GM19025 (cell line): Measurements from ENCODE around the gene C2orf72.
"Not testable (repeated sequence)": the region's sequence is repeated elsewhere in the genome, so short reads cannot be mapped to it uniquely, and the experiment has no call there.

Source experiments
- ATAC-seq: cut with Tn5 transposase; IDR thresholded peaks from one replicate; pipeline ENCODE4 v1.9.1; 2021; ENCODE audit warnings: mild to moderate bottlenecking, low read depth, moderate library complexity; ENCODE audit not compliant: unreplicated experiment

The C2orf72 gene

DNA sequence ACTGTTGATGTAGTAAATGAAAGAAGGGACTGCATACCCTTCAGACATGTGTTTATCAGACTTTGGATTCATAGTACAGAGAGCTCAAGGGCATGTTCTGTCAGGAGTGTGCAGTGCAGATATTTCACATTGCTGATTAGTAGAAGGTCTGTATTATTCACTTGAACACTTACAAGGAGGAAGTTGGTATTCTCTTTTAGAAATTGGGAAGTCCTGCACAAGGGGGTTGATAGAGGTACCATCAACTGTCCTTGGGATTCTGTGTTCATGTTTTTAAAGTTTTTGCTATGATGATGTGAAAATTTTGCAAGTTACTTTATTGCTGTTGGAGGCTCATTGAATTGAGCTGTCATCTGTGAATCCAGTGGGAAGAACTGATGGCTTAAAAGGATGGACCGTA lies 26.0 kb downstream of the C2orf72 start:
- ATAC-seq = no peak

DNA sequence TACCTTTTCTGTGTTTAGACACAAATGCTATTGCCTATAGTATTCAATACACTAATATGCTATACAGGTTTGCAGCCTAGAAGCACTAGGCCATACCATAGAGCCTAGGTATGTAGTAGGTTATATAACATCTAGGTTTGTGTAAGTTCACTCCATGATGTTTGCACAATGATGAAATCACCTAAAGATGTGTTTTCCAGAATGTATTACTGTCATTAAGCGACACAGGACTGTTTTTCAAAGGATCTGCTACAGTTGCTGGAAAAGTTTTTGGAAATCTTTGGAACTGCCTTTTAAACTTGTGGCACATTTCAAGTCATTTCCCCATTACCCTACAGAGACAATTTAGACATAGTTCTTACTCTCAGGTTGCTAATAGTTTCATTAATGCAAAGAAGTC lies 28.6 kb downstream of the C2orf72 start:
- no peak for ATAC-seq

DNA sequence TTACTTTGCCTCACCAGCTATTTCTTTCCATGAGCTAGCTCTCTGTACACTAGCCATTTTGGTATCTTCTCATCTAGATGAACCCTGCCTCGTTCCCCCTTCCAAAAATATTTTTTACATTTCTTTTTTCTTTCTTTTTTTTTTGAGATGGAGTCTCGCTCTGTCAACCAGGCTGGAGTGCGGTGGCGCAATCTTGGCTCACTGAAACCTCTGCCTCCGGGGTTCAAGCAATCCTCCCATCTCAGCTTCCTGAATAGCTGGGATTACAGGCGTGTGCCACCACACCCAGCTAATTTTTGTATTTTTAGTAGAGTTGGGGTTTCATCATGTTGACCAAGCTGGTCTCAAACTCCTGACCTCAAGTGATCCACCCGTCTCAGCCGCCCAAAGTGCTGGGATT lies 30.2 kb downstream of the C2orf72 start:
- ATAC-seq = not testable (repeated sequence)

DNA sequence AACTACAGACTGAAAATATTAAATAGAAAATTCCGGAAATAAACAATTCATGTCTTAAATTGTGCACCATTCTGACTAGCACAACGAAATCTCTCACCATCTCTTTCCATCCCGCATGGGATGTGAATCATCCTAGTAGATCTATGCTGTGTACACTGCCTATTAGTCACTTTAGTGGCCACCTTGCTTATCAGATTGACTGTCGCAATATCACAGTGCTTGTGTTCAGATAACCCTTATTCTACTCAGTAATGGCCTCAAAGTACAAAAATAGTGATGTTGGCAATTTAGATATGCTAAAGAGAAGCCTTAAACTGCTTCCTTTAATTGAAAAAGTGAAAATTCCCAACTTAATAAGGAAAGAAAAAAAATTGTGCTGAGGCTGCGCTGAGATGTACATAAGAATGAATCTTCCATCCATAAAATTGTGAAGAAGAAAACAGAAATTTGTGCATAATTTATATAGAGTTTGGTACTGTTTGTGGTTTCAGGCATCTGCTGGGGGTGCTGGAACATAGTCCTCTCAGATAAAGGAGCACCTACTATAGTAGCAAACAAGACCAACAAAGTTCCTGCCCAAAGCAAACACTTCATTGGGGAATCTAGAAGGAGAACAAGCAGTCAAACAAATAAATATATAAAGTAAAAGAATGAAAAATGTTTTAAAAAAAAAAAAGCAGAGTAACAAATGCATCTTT lies 31.4 kb downstream of the C2orf72 start:
- no peak for ATAC-seq

DNA sequence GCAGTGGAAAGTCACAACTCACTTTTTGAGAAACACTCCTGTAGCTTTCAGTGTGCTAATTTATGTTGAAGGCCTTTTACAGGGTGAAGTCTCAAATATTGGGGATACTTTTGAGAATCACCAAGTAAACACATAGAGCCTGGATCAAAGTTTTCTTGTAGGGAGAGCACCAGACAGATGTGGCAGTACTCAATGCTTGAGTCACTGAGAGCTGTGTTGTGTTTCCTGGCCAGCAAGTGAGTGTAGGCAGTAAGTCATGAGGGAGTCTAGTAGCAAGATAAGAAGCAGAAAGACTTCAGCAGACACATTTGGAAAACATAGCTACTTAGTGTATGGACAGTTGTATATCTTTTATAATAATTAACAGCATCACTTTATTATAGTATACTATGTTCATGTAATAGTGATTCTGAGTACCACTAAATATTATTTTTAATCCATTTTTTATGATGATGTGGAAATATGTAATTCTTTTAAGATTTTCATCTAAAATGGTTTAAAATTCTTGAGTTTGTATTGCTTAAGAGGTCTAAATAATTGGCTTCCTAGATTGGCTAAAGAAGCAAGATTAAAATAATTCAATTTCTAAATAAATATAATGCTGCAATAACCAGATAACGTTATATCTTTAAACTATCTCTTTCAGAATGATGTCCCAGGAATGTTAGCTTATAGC lies 32.2 kb downstream of the C2orf72 start:
- ATAC-seq = no peak

DNA sequence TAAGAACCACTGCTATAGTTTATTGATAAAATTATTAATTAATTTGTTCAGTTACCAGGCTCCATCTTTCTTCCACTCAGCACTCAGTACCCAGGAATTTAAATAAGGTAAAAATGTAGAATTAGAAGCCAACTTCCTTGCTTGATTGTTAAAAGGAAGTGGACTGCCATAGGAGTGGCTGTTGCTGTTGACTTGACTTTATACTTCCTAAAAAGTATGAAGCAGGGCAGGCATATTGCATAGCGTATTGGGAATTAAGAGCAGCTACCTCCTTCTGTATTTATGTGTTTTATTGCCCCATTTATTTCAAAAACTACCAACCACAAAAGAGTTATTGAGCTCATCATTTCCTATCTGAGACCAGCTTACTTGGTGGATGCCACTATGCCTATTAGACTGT lies 47.2 kb downstream of the C2orf72 start:
- no peak for ATAC-seq

DNA sequence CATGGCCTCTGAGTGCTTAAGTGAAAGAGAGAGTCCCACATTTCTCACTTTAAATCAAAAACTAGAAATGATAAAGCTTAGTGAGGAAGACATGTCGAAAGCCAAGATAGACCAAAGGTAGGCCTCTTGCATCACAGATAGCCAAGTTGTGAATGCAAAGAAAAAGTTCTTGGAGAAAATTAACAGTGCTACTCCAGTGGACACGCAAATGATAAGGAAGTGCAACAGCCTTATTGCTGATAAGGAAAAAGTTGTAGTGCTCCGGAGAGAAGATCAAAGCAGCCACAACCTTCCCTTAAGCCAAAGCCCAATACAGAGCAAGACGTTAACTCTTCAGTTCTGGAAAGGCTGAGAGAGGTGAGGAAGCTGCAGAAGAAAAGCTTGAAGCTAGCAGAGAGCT lies 51.4 kb downstream of the C2orf72 start:
- ATAC-seq = no peak

DNA sequence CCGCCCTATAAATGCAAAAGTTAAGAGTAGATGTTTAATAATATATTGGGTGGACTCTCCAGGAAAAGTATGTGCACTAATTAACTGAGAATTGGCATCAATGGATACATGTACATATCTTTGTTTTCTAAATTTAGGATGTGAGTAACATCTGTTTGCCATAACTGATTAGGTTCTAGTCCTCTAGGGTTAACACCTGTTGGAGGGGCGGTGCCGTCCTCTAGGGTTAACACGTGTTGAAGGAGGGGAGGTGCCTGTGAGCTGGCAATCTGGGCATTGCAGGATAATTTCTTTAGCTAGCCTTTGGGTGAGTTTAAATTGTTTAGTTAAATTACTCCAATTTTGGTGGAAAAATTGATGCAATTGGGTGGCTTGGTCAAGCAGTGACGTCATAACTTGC lies 56.6 kb downstream of the C2orf72 start:
- ATAC-seq = no peak

DNA sequence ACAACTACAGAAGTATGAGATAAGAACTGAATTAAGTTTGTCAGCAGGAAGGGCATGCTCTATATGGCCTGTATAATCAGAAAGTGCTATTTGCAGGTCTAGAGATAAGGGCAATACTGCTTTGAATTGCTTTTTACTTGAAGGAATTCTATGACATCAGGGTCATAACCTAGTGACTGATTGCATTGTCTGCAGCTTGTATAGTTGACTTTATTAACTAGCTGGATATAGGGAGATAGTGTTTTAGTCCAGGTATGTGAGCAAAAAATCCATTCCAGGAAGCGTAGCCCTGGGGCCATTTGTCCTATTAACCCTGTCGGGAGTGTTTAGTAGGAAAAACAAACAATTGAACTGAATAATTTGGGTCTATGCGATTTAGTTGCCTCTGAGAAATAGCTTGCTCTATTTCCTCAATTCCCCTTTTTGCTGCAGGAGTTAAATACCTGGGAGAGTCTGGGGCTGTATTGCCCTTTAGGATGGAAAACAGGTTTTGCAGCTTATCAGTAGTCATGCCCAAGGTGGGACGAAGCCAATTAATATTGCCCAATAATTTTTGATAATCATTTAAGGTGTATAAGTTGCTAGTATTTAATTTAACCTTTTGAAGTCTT lies 57.5 kb downstream of the C2orf72 start:
- ATAC-seq = no peak
